Measurements from ENCODE around the gene CRIM1.

CRIM1 gene

GRCh38 chr2:36596397-36596796 is 240.8 kb downstream of the CRIM1 start:
- DNase-seq = no peak

GRCh38 chr2:36597003-36597531 is 241.5 kb downstream of the CRIM1 start:
- no peak for DNase-seq

GRCh38 chr2:36597532-36598377 is 242.2 kb downstream of the CRIM1 start, which contains the start of gene FEZ2:
TSS of gene FEZ2 (minus strand) at chr2:36598168. CDS start at chr2:36598142, 26 bp downstream.
- DNase-seq = peak; percentile 95

Measured in hematopoietic multipotent progenitor cell treated with erythropoietin and hydrocortisone succinate and interleukin-3 and kit ligand, for 4 days (in vitro differentiated cells).